ENCODE data around the gene DNM3. TPM values are rescaled to one million over a fixed set of nuclear protein-coding genes. Genes with fewer than 3 reads are reported as not detected.

Gene DNM3
- total RNA-seq, 1 experiment from 2014 or later, result 2.7 TPM

DNA sequence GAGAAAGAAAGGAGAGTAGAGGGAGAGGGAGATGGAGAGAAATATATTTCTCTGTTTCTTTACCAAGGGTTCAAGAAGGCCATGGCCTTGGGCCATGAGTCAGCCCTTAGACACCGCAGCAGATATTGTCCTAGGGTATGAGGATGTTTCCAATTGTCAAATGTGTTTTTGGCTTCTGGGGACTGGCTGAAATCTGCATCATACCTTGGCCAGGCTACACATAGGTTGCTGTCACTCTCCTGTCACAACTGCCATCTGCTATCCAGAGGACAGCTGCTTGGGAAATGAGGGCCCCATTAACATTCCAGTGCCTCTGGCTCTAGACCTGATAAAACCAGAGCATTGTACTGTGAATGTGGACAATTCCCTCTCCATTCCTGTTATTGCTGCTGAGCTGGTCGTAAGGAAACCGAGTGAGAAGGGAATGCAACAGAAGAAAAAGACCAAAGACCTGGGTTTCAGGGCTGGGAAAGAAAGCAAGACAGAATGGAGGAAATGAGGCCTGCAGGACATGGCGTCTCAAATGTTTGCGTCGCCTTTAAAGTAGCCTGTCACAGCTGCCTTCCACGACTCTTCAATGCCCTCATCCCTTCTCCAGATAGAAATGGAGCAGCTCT is 611.3 kb downstream of the DNM3 start:
- H4K5ac ChIP-seq (ENCODE audit: insufficient read length, low read depth, low read length), result no peak overlapping the region
- no peak overlapping the region for H2BK120ac ChIP-seq (ENCODE audit: low read depth, low read length, poor library complexity, severe bottlenecking)
- H3K79me1 ChIP-seq (ENCODE audit: insufficient read depth, low read depth, low read length, poor library complexity, severe bottlenecking), result no peaks in the 10 kb centered on the region
- H2AK5ac ChIP-seq (ENCODE audit: insufficient read length, low read length), result no peak overlapping the region
- H4K20me1 ChIP-seq (ENCODE audit: control insufficient read depth, insufficient read depth, insufficient read length), result no peaks in the 10 kb centered on the region
- no CpG with 5 or more reads among the region's 7 CpGs for WGBS (ENCODE audit: extremely low coverage, insufficient read length, low lambda C conversion rate)
- Mint-ChIP-seq H3K36me3 (ENCODE audit: insufficient read depth in 1 of 3, low read depth in 3 of 3) (no peaks in the 10 kb centered on the region), H3K4me1 (peaks cover 0 to 2% of the 10 kb centered on the region in 2 experiments; a peak in 2 of 4 replicates), H3K27me3 (ENCODE audit: low read depth) (no peaks in the 10 kb centered on the region), H3K9me3 (no peaks in the 10 kb centered on the region), H3K4me3 (no peak overlapping the region), H3K27ac (no peak overlapping the region)
- H3K18ac ChIP-seq (ENCODE audit: insufficient read length, low read depth, low read length), result no peak overlapping the region
- H2BK20ac ChIP-seq (ENCODE audit: low read depth, low read length, poor library complexity, severe bottlenecking), result no peak overlapping the region
- no peak overlapping the region for H2BK12ac ChIP-seq (ENCODE audit: insufficient read length, low read depth, low read length)
- no peak overlapping the region for H3K4ac ChIP-seq (ENCODE audit: low read depth, low read length)
- no peak overlapping the region for H3K9ac ChIP-seq (ENCODE audit: extremely low read depth, insufficient read length, low read length)
- no peak overlapping the region for H2AFZ ChIP-seq (ENCODE audit: low read length)
- no peaks in the 10 kb centered on the region for H3K27me3 ChIP-seq (ENCODE audit: insufficient read depth, low read length)
- no peak overlapping the region for H2BK5ac ChIP-seq (ENCODE audit: insufficient read length, low read length)
- H3K79me2 ChIP-seq (ENCODE audit: insufficient read depth, low read length), result no peaks in the 10 kb centered on the region
- no peak overlapping the region for H3K56ac ChIP-seq (ENCODE audit: insufficient read length, low read depth, low read length)
- H3K14ac ChIP-seq (ENCODE audit: insufficient read depth, low read length), result no peak overlapping the region
- H3K4me1 ChIP-seq (ENCODE audit: insufficient read depth, low read length), result no peaks in the 10 kb centered on the region
- H2BK15ac ChIP-seq (ENCODE audit: low read depth, low read length), result no peak overlapping the region
- H3K4me2 ChIP-seq (ENCODE audit: insufficient read depth, insufficient read length, low read length), result no peak overlapping the region
- no peaks in the 10 kb centered on the region for H3K23me2 ChIP-seq (ENCODE audit: insufficient read length, low read depth, low read length, poor library complexity, severe bottlenecking)
- TF ChIP-seq, protein P1, sequence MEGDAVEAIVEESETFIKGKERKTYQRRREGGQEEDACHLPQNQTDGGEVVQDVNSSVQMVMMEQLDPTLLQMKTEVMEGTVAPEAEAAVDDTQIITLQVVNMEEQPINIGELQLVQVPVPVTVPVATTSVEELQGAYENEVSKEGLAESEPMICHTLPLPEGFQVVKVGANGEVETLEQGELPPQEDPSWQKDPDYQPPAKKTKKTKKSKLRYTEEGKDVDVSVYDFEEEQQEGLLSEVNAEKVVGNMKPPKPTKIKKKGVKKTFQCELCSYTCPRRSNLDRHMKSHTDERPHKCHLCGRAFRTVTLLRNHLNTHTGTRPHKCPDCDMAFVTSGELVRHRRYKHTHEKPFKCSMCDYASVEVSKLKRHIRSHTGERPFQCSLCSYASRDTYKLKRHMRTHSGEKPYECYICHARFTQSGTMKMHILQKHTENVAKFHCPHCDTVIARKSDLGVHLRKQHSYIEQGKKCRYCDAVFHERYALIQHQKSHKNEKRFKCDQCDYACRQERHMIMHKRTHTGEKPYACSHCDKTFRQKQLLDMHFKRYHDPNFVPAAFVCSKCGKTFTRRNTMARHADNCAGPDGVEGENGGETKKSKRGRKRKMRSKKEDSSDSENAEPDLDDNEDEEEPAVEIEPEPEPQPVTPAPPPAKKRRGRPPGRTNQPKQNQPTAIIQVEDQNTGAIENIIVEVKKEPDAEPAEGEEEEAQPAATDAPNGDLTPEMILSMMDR (conservative IDR thresholded peaks at IDR 0.05), result no peak
- no peak overlapping the region for H3K23ac ChIP-seq (ENCODE audit: insufficient read length, low read depth, low read length)
- no peak overlapping the region for H4K8ac ChIP-seq (replicated peaks; ENCODE audit: insufficient read length, low read depth, low read length)
- no peak overlapping the region for H3K27ac ChIP-seq (ENCODE audit: insufficient read length, low read depth, low read length)
- no peak overlapping the region for H4K91ac ChIP-seq (ENCODE audit: insufficient read length, low read depth, low read length)
- H3K9me3 ChIP-seq (ENCODE audit: control insufficient read depth, low read depth, low read length), result no peaks in the 10 kb centered on the region
- no peak overlapping the region for H3T11ph ChIP-seq (ENCODE audit: low read length)
- no peak for DNase-seq
